K562 (cell line): ENCODE data around the gene GRIN2A. TPM values are rescaled to one million over a fixed set of nuclear protein-coding genes. Genes with fewer than 3 reads are reported as not detected.

Experiments used
- ATAC-seq: fragments of 200-7000 bp; cut with Tn5 transposase; 3 replicates; pipeline ENCODE4 v1.9.1; 2020; ENCODE audit warnings: moderate library complexity
- BruUV-seq: library from RNA; stranded (reverse); fragments of 400-500 nt; replicated peaks from 2 replicates; lab custom pipeline; 2021; lab: Mats Ljungman, UMichigan
- CTCF ChIA-PET: fragments of 300-600 bp; formaldehyde crosslinking; extraction: SDS; loops from one replicate; lab custom pipeline; 2021; ENCODE audit warnings: low intra/inter-chr PET ratio; lab: Yijun Ruan, JAX
- POLR2A ChIA-PET: fragments of 300-600, 350-650 bp; sonication (Branson Sonifier 250); formaldehyde crosslinking; extraction: SDS; loops from one replicate; lab custom pipeline; 2021; ENCODE audit warnings: antibody characterized with exemption, inconsistent platforms; lab: Yijun Ruan, JAX
- DNase-seq, 4 experiments: peaks; one replicate each; pipeline versions ENCODE4 v3.0.0 to v3.0.0-alpha.2; 2011 to 2018; ENCODE audit warnings: low spot score in 3 of 4, mixed read lengths in 3 of 4; ENCODE audit errors: extremely low read depth in 1 of 4
- FAIRE-seq: peaks from 2 replicates; lab custom pipeline; 2011; peaks lifted over from hg19 to GRCh38; lab: Jason Lieb, UNC
- H2AFZ ChIP-seq: 2 replicates; pipeline ENCODE4 v1.6.0; 2011; ENCODE audit warnings: low read depth, low read length, control low read depth, inconsistent platforms
- H3K27ac ChIP-seq: fragments of 200-600 bp; 3 replicates; pipeline ENCODE4 v1.8.0; 2011; ENCODE audit warnings: low read depth, mild to moderate bottlenecking, control low read depth, inconsistent platforms, low read length, moderate library complexity, mixed read lengths; ENCODE audit errors: extremely low read depth
- H3K27me3 ChIP-seq, 2 experiments: fragments of 300-600 bp in 1 of 2; 2 replicates in 1 of 2; 3 replicates in 1 of 2; pipeline versions ENCODE4 v1.6.0 to v1.8.0; 2011; ENCODE audit warnings: inconsistent platforms in 2 of 2, low read length in 2 of 2, mild to moderate bottlenecking in 1 of 2, mixed read lengths in 1 of 2, moderate library complexity in 1 of 2; ENCODE audit not compliant: control insufficient read depth in 2 of 2, insufficient read depth in 2 of 2
- H3K36me3 ChIP-seq: fragments of 300-600 bp; 3 replicates; pipeline ENCODE4 v1.8.0; 2011; ENCODE audit warnings: mild to moderate bottlenecking, low read length, inconsistent platforms; ENCODE audit not compliant: control insufficient read depth, insufficient read depth
- H3K4me1 ChIP-seq, 2 experiments: fragments of 200-600 bp in 1 of 2; replicated peaks in 1 of 2; 2 replicates in 1 of 2; 3 replicates in 1 of 2; pipeline versions ENCODE4 v1.5.1 to v1.8.0; 2011; ENCODE audit warnings: inconsistent platforms in 2 of 2, low read length in 2 of 2, mild to moderate bottlenecking in 1 of 2, mixed read lengths in 1 of 2, moderate library complexity in 1 of 2; ENCODE audit not compliant: control insufficient read depth in 2 of 2, insufficient read depth in 2 of 2
- H3K4me2 ChIP-seq: 2 replicates; pipeline ENCODE4 v1.6.1; 2011; ENCODE audit warnings: low read length, control low read depth, inconsistent platforms, mixed read lengths; ENCODE audit not compliant: insufficient read depth
- H3K4me3 ChIP-seq: fragments of 200-600 bp; sonication (generic), shearing (Covaris generic); 2 replicates; pipeline ENCODE4 v1.5.1; 2016; ENCODE audit warnings: control low read depth, inconsistent platforms
- H3K79me2 ChIP-seq: fragments of 200-600 bp; 3 replicates; pipeline ENCODE4 v1.8.0; 2011; ENCODE audit warnings: low read length, inconsistent platforms; ENCODE audit not compliant: control insufficient read depth, insufficient read depth
- H3K9ac ChIP-seq, 2 experiments: 2 replicates each; pipeline versions ENCODE4 v1.6.0 to v1.6.1; 2011; ENCODE audit warnings: low read depth in 2 of 2, low read length in 2 of 2, control low read depth in 1 of 2, inconsistent platforms in 1 of 2, mild to moderate bottlenecking in 1 of 2, mixed read lengths in 1 of 2; ENCODE audit not compliant: insufficient read depth in 1 of 2
- H3K9me1 ChIP-seq: one replicate; pipeline ENCODE4 v1.6.0; 2011; ENCODE audit warnings: inconsistent platforms, mild to moderate bottlenecking, low read length, moderate library complexity; ENCODE audit not compliant: control insufficient read depth, insufficient read depth
- H3K9me3 ChIP-seq: replicated peaks from 2 replicates; pipeline ENCODE4 v1.5.1; 2011; ENCODE audit warnings: low read depth, low read length, inconsistent platforms; ENCODE audit not compliant: control insufficient read depth, insufficient read depth
- H4K20me1 ChIP-seq: replicated peaks from 2 replicates; pipeline ENCODE4 v1.6.1; 2011; ENCODE audit warnings: low read length, inconsistent platforms, mixed read lengths; ENCODE audit not compliant: control insufficient read depth, insufficient read depth
- CEBPB ChIP-seq: fragments of 450-650 bp; IDR thresholded peaks from 2 replicates; pipeline ENCODE4 v1.6.1; 2016; ENCODE audit warnings: missing genetic modification characterization, missing compliant biosample characterization
- PHB ChIP-seq: fragments of 250-450 bp; sonication (Bioruptor Pico); IDR thresholded peaks from 2 replicates; pipeline ENCODE4 v1.5.0; 2021
- SIRT6 ChIP-seq: IDR thresholded peaks from one replicate; pipeline ENCODE4 v1.6.1; 2012; ENCODE audit warnings: low read depth, mild to moderate bottlenecking, control low read depth, inconsistent platforms, low read length, moderate library complexity
- WGBS: fragments of 100-300 bp; shearing (Covaris generic); methylation state at CpG from one replicate; pipeline ENCODE4 v1.1.6; 2016; ENCODE audit warnings: low coverage, mixed read lengths; ENCODE audit not compliant: insufficient coverage; ENCODE audit errors: missing lambda C conversion rate; 5-methylcytosine and 5-hydroxymethylcytosine counted together
- in situ Hi-C: fragments of 300-500 bp; cut with MboI; formaldehyde crosslinking; loops from 4 replicates; pipeline ENCODE4 v1.15.0; 2018; ENCODE audit warnings: inconsistent platforms, mixed read lengths
- intact Hi-C: fragments of 100-400 bp; cut with micrococcal nuclease; formaldehyde crosslinking; loops from 2 replicates; pipeline ENCODE4 v1.14.2; 2022
- polyA plus RNA-seq, 8 experiments: library from polyadenylated mRNA; depleted of rRNA in 4 of 8; stranded (reverse) in 5 of 8; unstranded in 3 of 8; fragments of >200 nt; fragmentation: Nextera tagmentation in 2 of 8; fragmentation: Illumina TruSeq in 1 of 8; extraction: Ambion mirVana in 2 of 8; extraction: Trizol in 1 of 8; gene quantifications; 2 replicates each; pipeline versions ENCODE4 v1.2.1 to v1.2.3, GENCODE V29; 2011 to 2014; ENCODE audit warnings: inconsistent platforms in 1 of 8, missing spikeins in 1 of 8
- total RNA-seq, 7 experiments: library from RNA; depleted of rRNA in 6 of 7; stranded (reverse); fragments of >200 nt in 6 of 7; fragmentation: Illumina TruSeq in 2 of 7; extraction: Trizol in 2 of 7; gene quantifications; 2 replicates each; pipeline versions ENCODE4 v1.2.1 to v1.2.3, GENCODE V29; 2011 to 2021; ENCODE audit warnings: low replicate concordance in 1 of 7
- TF ChIP-seq, protein P1 (sequence below): fragments of 250-450 bp; sonication (Bioruptor Pico); IDR thresholded peaks from 2 replicates; pipeline ENCODE4 v1.9.0; 2021; ENCODE audit warnings: mild to moderate bottlenecking, inconsistent platforms
- TF ChIP-seq, protein P2 (sequence below): conservative IDR thresholded peaks from 2 replicates; pipeline ENCODE4 v1.6.1; 2011; ENCODE audit warnings: low read depth, mild to moderate bottlenecking, low read length; ENCODE audit not compliant: control insufficient read depth

GRIN2A gene
- total and polyA plus RNA-seq, 9 of the 15 experiments (the other 6 are each of a cell fraction or from before 2014, with no cell fraction given) = not detected

DNA sequence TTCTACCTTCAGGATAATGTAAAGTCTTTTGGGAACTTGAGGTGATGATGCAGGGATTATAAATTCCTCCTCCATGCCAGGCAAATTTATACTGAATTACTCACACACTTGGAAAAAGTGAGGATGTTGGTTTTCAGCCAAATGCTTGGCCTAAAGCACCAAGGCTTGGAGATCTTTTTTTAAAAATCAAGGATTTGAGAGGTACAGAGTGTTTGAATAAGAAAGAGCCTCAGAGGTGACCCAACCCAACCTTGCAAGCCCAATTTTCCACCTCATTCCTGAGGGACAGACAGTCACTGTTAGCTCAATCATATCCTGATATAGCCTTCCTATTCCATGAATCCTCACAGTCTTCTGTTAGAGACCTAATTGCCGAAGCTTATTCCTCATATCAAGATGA, 14.0 kb downstream of the GRIN2A start (continued):
- TF ChIP-seq, protein P1, sequence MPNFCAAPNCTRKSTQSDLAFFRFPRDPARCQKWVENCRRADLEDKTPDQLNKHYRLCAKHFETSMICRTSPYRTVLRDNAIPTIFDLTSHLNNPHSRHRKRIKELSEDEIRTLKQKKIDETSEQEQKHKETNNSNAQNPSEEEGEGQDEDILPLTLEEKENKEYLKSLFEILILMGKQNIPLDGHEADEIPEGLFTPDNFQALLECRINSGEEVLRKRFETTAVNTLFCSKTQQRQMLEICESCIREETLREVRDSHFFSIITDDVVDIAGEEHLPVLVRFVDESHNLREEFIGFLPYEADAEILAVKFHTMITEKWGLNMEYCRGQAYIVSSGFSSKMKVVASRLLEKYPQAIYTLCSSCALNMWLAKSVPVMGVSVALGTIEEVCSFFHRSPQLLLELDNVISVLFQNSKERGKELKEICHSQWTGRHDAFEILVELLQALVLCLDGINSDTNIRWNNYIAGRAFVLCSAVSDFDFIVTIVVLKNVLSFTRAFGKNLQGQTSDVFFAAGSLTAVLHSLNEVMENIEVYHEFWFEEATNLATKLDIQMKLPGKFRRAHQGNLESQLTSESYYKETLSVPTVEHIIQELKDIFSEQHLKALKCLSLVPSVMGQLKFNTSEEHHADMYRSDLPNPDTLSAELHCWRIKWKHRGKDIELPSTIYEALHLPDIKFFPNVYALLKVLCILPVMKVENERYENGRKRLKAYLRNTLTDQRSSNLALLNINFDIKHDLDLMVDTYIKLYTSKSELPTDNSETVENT (CRISPR knock-in tag) = no peak
- TF ChIP-seq CEBPB (no peak), PHB (CRISPR knock-in tag) (no peak)

DNA sequence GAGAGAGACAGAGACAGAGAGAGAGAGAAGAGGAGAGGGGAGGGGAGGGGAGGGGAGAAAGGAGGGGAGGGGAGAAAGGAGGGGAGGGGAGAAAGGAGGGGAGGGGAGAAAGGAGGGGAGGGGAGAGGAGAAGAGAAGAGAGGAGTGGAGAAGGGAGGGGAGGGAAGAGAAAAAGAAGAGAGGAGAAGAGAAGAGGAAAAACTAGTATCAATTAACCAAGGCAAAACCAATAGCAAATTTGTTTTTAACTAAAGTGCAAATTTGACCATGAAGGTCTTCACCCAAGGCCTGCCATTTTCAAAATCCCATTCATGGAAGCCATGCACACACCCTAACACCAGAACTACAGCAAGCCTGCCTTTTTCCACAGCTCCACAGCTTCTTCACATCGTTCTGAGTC, 16.6 kb downstream of the GRIN2A start:
- BruUV-seq = no TSS peak
- intact Hi-C loops (no loop called here), in situ Hi-C loops (loop anchor here (25.0 kb wide), 1 partner anchor 1603 kb away; no protein-coding TSS in a partner anchor)
- no peaks in the 10 kb centered on the region; the same call in 1 of the 2 replicates for H4K20me1 ChIP-seq
- no peaks in the 10 kb centered on the region for H3K27me3 ChIP-seq
- H3K4me3 ChIP-seq = no peak overlapping the region
- no peak overlapping the region for H3K4me2 ChIP-seq
- no peaks in the 10 kb centered on the region for H3K4me1 ChIP-seq
- CTCF ChIA-PET = no interaction called here
- TF ChIP-seq, protein P2, sequence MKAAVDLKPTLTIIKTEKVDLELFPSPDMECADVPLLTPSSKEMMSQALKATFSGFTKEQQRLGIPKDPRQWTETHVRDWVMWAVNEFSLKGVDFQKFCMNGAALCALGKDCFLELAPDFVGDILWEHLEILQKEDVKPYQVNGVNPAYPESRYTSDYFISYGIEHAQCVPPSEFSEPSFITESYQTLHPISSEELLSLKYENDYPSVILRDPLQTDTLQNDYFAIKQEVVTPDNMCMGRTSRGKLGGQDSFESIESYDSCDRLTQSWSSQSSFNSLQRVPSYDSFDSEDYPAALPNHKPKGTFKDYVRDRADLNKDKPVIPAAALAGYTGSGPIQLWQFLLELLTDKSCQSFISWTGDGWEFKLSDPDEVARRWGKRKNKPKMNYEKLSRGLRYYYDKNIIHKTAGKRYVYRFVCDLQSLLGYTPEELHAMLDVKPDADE = no peak
- no peak for TF ChIP-seq SIRT6
- H3K9me3 ChIP-seq = no peaks in the 10 kb centered on the region
- H3K36me3 ChIP-seq = no peaks in the 10 kb centered on the region
- H3K79me2 ChIP-seq = no peaks in the 10 kb centered on the region
- POLR2A ChIA-PET = no interaction called here
- H3K27ac ChIP-seq = no peak overlapping the region
- WGBS = 0% methylated on average over 1 of the region's 1 CpG
- H3K9ac ChIP-seq = no peak overlapping the region
- FAIRE-seq = no peak
- no peak overlapping the region for H2AFZ ChIP-seq
- DNase-seq = no peak
- no peaks in the 10 kb centered on the region for H3K9me1 ChIP-seq
- ATAC-seq = no peak
